Measurements from ENCODE around the gene PPM1N.

Gene PPM1N

GRCh38 chr19:45492627-45493470, 5.4 kb upstream of the PPM1N start:
- no peak for DNase-seq

GRCh38 chr19:45494261-45494916, 3.9 kb upstream of the PPM1N start:
- no peak for DNase-seq

GRCh38 chr19:45495178-45495577, 3.1 kb upstream of the PPM1N start:
- no peak for DNase-seq

GRCh38 chr19:45496349-45496953, 1.8 kb upstream of the PPM1N start:
- DNase-seq = peak; percentile 63

GRCh38 chr19:45497791-45498190, 452 bp upstream of the PPM1N start:
- DNase-seq = no peak

GRCh38 chr19:45499196-45500180, 1.2 kb downstream of the PPM1N start:
- DNase-seq = peak; percentile 72

GRCh38 chr19:45500918-45501729, 2.9 kb downstream of the PPM1N start:
- DNase-seq = no peak

GRCh38 chr19:45501730-45502014, 3.4 kb downstream of the PPM1N start:
- no peak for DNase-seq

- no peak for DNase-seq
These were observed 3.9 kb downstream of the PPM1N start for GRCh38 chr19:45502111-45502510.

- DNase-seq = no peak
These were observed 5.7 kb downstream of the PPM1N start for GRCh38 chr19:45503909-45504308.

- DNase-seq = no peak
These were observed 7.1 kb downstream of the PPM1N start for GRCh38 chr19:45505151-45505995.

GRCh38 chr19:45505996-45506245, 7.7 kb downstream of the PPM1N start:
- no peak for DNase-seq

- peak; percentile 98 for DNase-seq
These were observed 8.2 kb downstream of the PPM1N start for GRCh38 chr19:45506246-45506988.

- peak; percentile 91 for DNase-seq
These were observed 9.0 kb downstream of the PPM1N start, which contains the start of gene VASP for GRCh38 chr19:45506989-45507871. VASP (plus strand) TSS chr19:45507479; CDS start chr19:45507772, 293 bp downstream.

GRCh38 chr19:45507872-45508416, 9.7 kb downstream of the PPM1N start:
- peak; percentile 34 for DNase-seq

GRCh38 chr19:45508417-45508860, 10.2 kb downstream of the PPM1N start:
- peak; percentile 62 for DNase-seq

GRCh38 chr19:45508861-45509691, 10.8 kb downstream of the PPM1N start:
- no peak for DNase-seq

GRCh38 chr19:45509692-45510015, 11.4 kb downstream of the PPM1N start:
- DNase-seq = no peak
